Stimulated activated CD4-positive, alpha-beta T cell treated with anti-CD3 and anti-CD28 coated beads, Interleukin-1b, Interleukin-23, amount 100 ng/mL, for 24 hours (primary cell): ENCODE measurements around the gene TP73.

Experiments used
- DNase-seq, 4 experiments: peaks; one replicate each; pipeline ENCODE4 v3.0.0-alpha.2; 2020; ENCODE audit warnings: low read depth in 4 of 4, low spot score in 1 of 4

TP73 gene

DNA sequence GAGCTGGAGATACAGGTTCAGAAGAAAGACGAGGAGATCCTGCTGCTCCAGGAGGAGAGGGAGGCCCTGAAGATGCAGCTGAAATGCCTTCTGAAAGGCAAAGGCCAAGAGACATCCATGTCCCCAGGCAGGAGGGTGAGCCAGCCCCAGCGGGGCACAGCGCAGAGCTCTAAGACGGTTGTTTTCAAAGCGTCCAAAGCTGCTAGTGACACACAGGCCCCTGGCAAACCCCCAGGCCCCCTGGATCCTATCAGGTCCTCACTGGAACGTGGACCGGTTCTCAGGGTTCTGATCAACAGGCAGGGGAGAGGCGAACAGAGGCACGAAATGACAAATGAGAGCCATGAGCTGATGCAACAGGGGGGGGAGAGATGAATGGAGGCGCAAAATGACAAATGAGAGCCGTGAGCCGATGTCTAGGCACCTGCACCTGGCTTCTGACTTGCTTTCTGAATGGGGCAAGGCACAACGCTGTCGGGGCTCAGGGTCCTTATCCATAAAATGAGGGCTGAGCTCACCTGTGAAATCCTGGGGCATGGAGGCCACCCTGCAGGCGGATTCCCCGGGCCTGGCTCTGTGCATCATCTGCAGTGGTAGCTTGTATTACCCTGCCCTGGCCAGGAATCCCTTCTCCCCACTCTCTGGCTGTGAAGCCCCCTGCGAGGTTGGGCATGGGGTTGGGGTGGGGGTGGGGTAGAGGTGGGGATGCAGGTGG is 109.1 kb downstream of the TP73 start:
- DNase-seq, result no peak

DNA sequence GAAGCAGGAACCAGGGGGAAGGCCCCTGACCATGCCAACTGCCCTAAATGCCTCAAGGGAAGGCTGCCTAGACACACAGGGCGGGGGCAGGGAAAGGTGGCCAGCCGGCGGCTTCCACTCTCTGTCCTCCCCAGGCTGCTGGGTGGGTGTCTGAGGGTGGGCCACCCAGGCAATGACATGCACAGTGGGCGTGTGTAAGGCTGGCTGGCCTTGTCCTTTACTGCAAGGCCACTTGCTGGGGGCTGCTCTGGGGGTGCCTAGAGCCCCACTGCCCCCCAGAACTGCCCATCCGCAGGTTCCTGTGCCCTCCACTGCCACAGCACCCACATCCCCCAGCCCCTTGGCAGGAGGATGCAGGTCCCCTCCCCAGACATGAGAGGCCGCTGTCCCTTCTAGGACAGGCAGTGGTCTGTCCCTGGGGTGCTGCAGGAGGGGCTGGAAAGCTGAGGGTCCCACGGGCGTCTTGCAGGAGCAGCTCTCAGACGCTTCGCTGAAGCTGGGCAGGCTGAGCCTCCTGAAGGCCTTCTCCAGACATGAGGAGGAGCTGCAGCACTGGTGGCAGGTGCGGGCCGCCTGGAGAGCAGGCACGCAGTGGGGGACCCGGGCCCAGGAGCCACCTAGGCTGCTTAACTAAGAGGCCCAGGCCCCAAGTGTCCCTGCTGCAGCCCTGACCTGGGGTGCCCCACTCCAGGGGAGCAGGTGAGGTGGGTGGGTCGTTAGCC is 110.0 kb downstream of the TP73 start:
- no peak for DNase-seq

DNA sequence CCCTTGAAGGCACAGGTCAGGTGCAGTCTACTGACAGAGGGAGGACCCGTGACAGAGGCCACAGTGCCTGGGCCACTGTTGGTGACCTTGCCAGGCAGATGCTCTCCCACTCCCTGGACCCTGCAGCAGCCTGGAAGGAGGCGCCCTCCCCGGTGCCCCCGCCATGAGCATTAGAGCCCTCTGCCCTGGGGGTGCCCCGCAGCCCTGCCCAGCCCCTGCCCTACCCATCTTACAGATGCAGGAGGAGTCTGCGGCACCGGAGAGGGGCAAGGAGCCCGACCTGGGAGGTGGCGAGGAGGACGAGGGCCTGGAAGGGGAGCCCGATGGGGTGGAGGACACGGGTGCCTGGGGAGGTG is 110.5 kb downstream of the TP73 start:
- no peak for DNase-seq

DNA sequence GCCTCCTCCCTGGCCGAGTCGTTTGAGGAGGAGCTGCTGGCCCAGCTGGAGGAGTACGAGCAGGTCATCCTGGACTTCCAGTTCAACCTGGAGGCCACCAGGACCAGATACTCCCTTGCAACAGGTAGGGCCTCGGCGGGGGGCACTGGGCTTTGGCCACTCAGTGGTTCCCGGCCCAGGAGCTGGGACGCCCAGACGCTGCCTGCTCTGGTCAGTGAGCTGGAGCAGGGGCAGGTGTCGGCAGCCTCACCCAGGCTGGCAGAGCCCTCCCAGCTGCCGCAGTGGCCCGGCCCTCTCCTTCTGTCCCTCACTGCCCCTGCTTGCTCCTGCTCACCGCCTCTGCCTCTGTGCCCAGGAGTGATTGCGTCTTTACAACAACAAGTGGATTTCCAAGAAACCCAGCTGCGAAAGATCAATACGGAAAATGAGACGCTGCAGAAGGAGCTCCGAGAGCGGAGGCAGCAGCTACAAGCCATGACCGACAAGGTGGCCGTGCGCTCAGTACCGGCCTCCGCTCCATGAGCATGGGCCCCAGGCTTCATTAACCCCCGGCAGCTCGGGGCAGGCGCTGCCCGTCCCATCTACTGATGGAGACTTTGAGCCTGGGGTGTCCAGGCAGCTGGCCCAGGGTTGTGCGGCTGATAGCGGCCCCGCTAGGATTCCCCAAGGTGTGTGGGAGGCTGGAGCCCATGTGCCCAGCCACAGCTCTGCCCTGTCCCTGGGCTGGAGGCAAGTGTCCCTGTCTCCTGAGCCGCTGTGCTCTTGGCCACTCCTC is 111.2 kb downstream of the TP73 start:
- DNase-seq, result no peak

DNA sequence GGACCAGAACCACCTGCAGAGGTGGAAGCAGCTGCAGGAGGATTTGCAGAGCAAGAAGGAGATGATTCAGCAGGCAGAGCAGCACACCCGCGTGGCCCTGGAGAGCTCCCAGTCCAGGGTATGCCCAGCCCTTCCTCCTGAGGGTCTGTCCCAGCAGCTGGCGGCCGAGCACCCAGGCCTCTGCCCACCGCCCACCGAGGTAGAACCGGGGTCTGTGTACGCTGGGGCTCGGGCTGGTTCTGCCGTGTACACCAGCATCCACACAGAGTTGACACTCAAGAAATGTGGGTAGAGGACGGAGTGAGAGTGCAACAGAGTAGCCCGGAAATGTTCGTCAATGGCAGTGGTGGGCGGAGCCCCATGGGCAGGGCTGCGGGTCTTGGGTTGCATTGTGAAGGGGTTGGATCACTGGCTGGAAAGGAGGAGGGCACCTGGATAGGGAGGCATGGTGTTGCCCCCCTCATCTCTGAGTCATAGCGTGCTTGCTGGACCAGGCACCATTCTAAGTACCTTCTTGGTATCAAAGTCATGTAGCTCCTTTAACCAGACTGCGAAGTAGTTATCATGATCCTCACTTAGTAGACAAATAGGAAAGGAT is 115.1 kb downstream of the TP73 start:
- DNase-seq, result no peak

GRCh38 chr1:3768811-3769390 is 116.6 kb downstream of the TP73 start:
- no peak for DNase-seq

GRCh38 chr1:3770047-3770765 is 117.9 kb downstream of the TP73 start:
- DNase-seq, result no peak

DNA sequence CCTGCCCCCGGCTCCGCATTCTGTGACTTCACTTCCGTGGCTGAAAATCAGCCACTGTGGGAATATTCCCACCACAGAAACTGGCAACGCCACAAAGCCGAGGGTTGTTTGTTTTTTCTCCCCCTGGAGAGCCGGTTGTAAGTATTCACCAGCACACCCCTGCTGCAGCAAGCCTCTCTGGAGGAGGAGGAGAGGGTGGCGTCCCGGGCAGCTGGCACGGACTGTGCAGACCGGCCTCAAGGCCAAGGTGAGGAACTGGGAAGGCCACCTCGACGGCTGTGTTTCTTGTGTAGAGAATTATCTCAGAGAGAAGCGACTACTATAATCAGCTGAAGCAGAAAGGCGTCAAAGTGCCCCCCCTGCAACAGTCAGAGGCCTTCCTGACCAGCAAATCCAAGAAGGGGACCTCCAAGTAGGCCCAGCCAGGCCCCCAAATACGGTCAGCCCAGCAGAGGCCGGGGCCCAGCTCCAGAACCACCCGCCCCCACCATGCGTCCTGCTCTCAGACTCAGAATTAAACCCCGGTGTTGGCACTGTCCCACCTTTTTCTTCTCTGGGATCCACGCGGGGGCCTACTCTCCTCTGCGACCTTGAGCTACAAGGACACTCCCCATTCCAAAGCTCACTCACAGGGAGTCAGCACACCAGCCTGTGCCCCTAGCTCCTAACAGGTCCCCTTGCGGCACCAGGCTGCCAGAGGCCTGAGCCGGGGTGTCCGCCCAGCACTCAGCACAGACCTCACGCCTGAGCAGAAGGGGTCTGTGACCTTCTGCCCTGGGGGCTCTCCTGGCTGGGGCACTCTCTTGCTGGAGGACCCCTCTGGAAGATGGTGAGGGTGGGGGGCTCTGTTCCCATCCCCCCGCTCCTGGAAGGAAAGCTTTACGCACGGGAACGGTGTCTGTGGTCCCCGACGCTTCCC is 119.1 kb downstream of the TP73 start:
- no peak for DNase-seq

GRCh38 chr1:3772027-3772714 is 119.9 kb downstream of the TP73 start:
- peak; percentile 61 to 91 (median 72) for DNase-seq

DNA sequence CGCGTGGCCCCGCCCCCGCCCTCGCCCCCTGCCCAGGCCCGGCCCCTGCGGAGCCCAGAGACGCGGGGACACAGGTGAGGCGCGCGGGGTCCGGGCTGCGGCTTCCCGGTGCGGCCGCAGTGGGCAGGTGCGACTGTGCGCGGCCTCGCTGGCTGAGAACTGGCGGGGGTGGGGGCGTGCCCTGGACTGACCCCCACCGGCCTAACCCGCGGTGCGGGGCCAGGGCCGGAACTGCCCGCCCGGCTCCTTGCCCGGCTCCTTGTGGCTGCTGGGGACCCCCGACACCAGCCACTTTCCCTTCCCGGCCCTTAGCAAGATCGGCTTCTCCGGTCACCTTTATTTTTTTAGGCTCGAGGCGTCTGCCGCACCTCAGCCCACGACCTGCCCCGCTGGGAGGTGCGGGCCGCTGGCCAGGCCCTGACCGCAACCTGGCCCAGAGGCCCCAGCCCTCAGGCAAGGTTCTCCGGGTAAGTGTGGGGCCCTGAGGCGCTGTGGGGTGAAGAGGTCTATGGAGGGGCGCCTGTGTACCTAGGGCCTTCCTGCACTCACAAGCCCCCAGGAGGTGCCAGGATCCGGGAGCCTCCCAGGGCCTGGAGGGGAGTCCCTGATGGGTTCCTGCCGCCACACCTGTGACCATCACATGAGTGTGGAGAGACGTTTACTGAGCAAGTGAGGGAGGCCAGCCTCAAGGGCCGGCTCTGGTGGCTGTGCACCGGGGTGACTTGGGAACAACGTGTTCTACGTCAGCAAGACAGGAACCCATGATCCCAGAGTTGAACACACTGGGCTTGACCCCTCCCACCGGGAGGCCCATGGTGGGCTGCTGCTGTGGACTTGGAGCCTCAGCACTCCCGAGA is 120.6 kb downstream of the TP73 start, which contains the start of gene SMIM1:
SMIM1 (plus strand) TSS at position 35 of the 857 bp plus-strand sequence. CDS start 2,625 bp downstream, outside the sequence.
- no peak for DNase-seq

GRCh38 chr1:3773572-3774275 is 121.4 kb downstream of the TP73 start:
- no peak for DNase-seq

GRCh38 chr1:3774276-3774945 is 122.1 kb downstream of the TP73 start:
- DNase-seq, result no peak

- no peak for DNase-seq
Observed at GRCh38 chr1:3774946-3775489, 122.7 kb downstream of the TP73 start.

GRCh38 chr1:3775490-3776230 is 123.3 kb downstream of the TP73 start:
- peak in 2 of 4 experiments; percentile 38 to 40 for DNase-seq

GRCh38 chr1:3776231-3776961 is 124.1 kb downstream of the TP73 start:
- no peak for DNase-seq
